Activated CD4-positive, CD25-positive, alpha-beta regulatory T cell (primary cell): Measurements from ENCODE around the gene RAB3C.
"Not testable (repeated sequence)": the region's sequence is repeated elsewhere in the genome, so short reads cannot be mapped to it uniquely, and the experiment has no call there.

ENCODE experiments used
- DNase-seq, 4 experiments: peaks; one replicate each; lab custom pipeline; 2025; lab: John Stamatoyannopoulos, UW

The RAB3C gene

GRCh38 chr5:58675341-58675740 lies 92.5 kb downstream of the RAB3C start:
- no peak for DNase-seq

GRCh38 chr5:58677650-58678049 lies 94.8 kb downstream of the RAB3C start:
- no peak for DNase-seq

- DNase-seq = no peak
Measured at GRCh38 chr5:58680503-58680902, 97.6 kb downstream of the RAB3C start.

GRCh38 chr5:58681943-58682342 lies 99.1 kb downstream of the RAB3C start:
- DNase-seq = no peak

GRCh38 chr5:58683567-58683966 lies 100.7 kb downstream of the RAB3C start:
- no peak for DNase-seq

- DNase-seq = no peak
Measured at GRCh38 chr5:58687079-58687478, 104.2 kb downstream of the RAB3C start.

- DNase-seq = no peak
Measured at GRCh38 chr5:58687595-58687994, 104.7 kb downstream of the RAB3C start.

- not testable (repeated sequence) for DNase-seq
Measured at GRCh38 chr5:58699088-58699761, 116.3 kb downstream of the RAB3C start.

- DNase-seq = no peak
Measured at GRCh38 chr5:58699762-58700118, 116.9 kb downstream of the RAB3C start.

GRCh38 chr5:58703925-58704555 lies 121.2 kb downstream of the RAB3C start:
- no peak for DNase-seq

GRCh38 chr5:58706736-58707135 lies 123.9 kb downstream of the RAB3C start:
- no peak for DNase-seq

- DNase-seq = no peak
Measured at GRCh38 chr5:58708456-58708855, 125.6 kb downstream of the RAB3C start.

GRCh38 chr5:58710425-58710824 lies 127.5 kb downstream of the RAB3C start:
- not testable (repeated sequence) for DNase-seq

GRCh38 chr5:58710871-58711270 lies 128.0 kb downstream of the RAB3C start:
- no peak for DNase-seq

GRCh38 chr5:58711965-58712364 lies 129.1 kb downstream of the RAB3C start:
- DNase-seq = no peak

- no peak for DNase-seq
Measured at GRCh38 chr5:58714046-58714445, 131.2 kb downstream of the RAB3C start.

- DNase-seq = no peak
Measured at GRCh38 chr5:58715997-58716656, 133.3 kb downstream of the RAB3C start.

GRCh38 chr5:58716713-58717112 lies 133.8 kb downstream of the RAB3C start:
- no peak for DNase-seq

- no peak for DNase-seq
Measured at GRCh38 chr5:58717303-58718007, 134.6 kb downstream of the RAB3C start.

- no peak for DNase-seq
Measured at GRCh38 chr5:58718269-58718978, 135.5 kb downstream of the RAB3C start.

GRCh38 chr5:58722160-58722559 lies 139.3 kb downstream of the RAB3C start:
- DNase-seq = no peak

- no peak for DNase-seq
Measured at GRCh38 chr5:58724992-58725391, 142.1 kb downstream of the RAB3C start.
